ENCODE results near the gene GJB4. TPM values are rescaled to one million over a fixed set of nuclear protein-coding genes. Genes with fewer than 3 reads are reported as not detected.

Gene GJB4
- total and polyA plus RNA-seq, 4 donors = 0.06 to 0.29 (median 0.12) TPM; not detected in 1

- WGBS, 2 donors = 65 to 75% methylated on average over 8 of the region's 8 CpGs
- peaks cover 0 to 12% (median 12%) of the 10 kb centered on the region in 3 donors for H3K27me3 ChIP-seq (ENCODE audit: control insufficient read depth in 3 of 3, insufficient read depth in 3 of 3, low read length in 2 of 3)
- H3K9me3 ChIP-seq (ENCODE audit: control insufficient read depth in 4 of 4, insufficient read depth in 3 of 4, low read length in 3 of 4) = peaks cover 0 to 1% (median 0%) of the 10 kb centered on the region in 4 donors
- no peak for TF ChIP-seq CTCF (IDR thresholded peaks at IDR 0.05; ENCODE audit: control extremely low read depth, extremely low read depth)
- ATAC-seq (ENCODE audit: insufficient read depth, low FRiP score) = no peak
- no peak overlapping the region for H3K27ac ChIP-seq (ENCODE audit: low read depth in 1 of 2, low read length in 1 of 2)
- H3K4me3 ChIP-seq = no peak overlapping the region
- H3K9ac ChIP-seq (ENCODE audit: insufficient read depth in 1 of 2, low read length in 2 of 2) = no peak overlapping the region
- no peaks in the 10 kb centered on the region for H3K4me1 ChIP-seq (ENCODE audit: control insufficient read depth in 5 of 5, insufficient read depth in 5 of 5, low read length in 5 of 5)
- H3K36me3 ChIP-seq (ENCODE audit: control insufficient read depth in 4 of 4, insufficient read depth in 4 of 4, low read length in 4 of 4) = no peaks in the 10 kb centered on the region
- no peak for DNase-seq
Measured at GRCh38 chr1:34774957-34775356, 15.4 kb downstream of the GJB4 start.

GRCh38 chr1:34776911-34777310, 17.4 kb downstream of the GJB4 start:
- DNase-seq (no peak), ATAC-seq (ENCODE audit: insufficient read depth, low FRiP score) (no peak)
- TF ChIP-seq CTCF (IDR thresholded peaks at IDR 0.05; ENCODE audit: control extremely low read depth, extremely low read depth) = no peak
- Histone ChIP-seq H3K9ac (ENCODE audit: insufficient read depth in 1 of 2, low read length in 2 of 2) (no peak overlapping the region), H3K4me1 (ENCODE audit: control insufficient read depth in 5 of 5, insufficient read depth in 5 of 5, low read length in 5 of 5) (peaks cover 0 to 8% (median 0%) of the 10 kb centered on the region in 5 donors), H3K27ac (ENCODE audit: low read depth in 1 of 2, low read length in 1 of 2) (no peak overlapping the region), H3K36me3 (ENCODE audit: control insufficient read depth in 4 of 4, insufficient read depth in 4 of 4, low read length in 4 of 4) (no peaks in the 10 kb centered on the region), H3K4me3 (no peak overlapping the region), H3K27me3 (ENCODE audit: control insufficient read depth in 3 of 3, insufficient read depth in 3 of 3, low read length in 2 of 3) (peaks cover 0 to 26% (median 21%) of the 10 kb centered on the region in 3 donors), H3K9me3 (ENCODE audit: control insufficient read depth in 4 of 4, insufficient read depth in 3 of 4, low read length in 3 of 4) (peaks cover 0 to 1% (median 0%) of the 10 kb centered on the region in 4 donors)
- 39 to 57% methylated on average over 3 of the region's 3 CpGs for WGBS, 2 donors

- Histone ChIP-seq H3K9ac (ENCODE audit: insufficient read depth in 1 of 2, low read length in 2 of 2) (no peak overlapping the region), H3K27ac (ENCODE audit: low read depth in 1 of 2, low read length in 1 of 2) (no peak overlapping the region), H3K36me3 (ENCODE audit: control insufficient read depth in 4 of 4, insufficient read depth in 4 of 4, low read length in 4 of 4) (no peaks in the 10 kb centered on the region), H3K27me3 (ENCODE audit: control insufficient read depth in 3 of 3, insufficient read depth in 3 of 3, low read length in 2 of 3) (peaks cover 0 to 33% (median 26%) of the 10 kb centered on the region in 3 donors), H3K4me3 (no peak overlapping the region), H3K4me1 (ENCODE audit: control insufficient read depth in 5 of 5, insufficient read depth in 5 of 5, low read length in 5 of 5) (peaks cover 0 to 8% (median 0%) of the 10 kb centered on the region in 5 donors), H3K9me3 (ENCODE audit: control insufficient read depth in 4 of 4, insufficient read depth in 3 of 4, low read length in 3 of 4) (peaks cover 0 to 1% (median 0%) of the 10 kb centered on the region in 4 donors)
- TF ChIP-seq CTCF (IDR thresholded peaks at IDR 0.05; ENCODE audit: control extremely low read depth, extremely low read depth) = no peak
- WGBS, 2 donors = 43 to 60% methylated on average over 10 of the region's 10 CpGs
- ATAC-seq (ENCODE audit: insufficient read depth, low FRiP score) (no peak), DNase-seq (no peak)
Measured at GRCh38 chr1:34777519-34778321, 18.2 kb downstream of the GJB4 start.
